Stimulated activated CD8-positive, alpha-beta memory T cell treated with anti-CD3 and anti-CD28 coated beads, Interleukin-7, amount 100 ng/mL, for 24 hours (primary cell): ENCODE results near the gene MAP3K2.
"Not testable (repeated sequence)": the region's sequence is repeated elsewhere in the genome, so short reads cannot be mapped to it uniquely, and the experiment has no call there.

Experiments
- DNase-seq: peaks from one replicate; pipeline ENCODE4 v3.0.0-alpha.2; 2020; ENCODE audit warnings: low read depth

Gene MAP3K2

DNA sequence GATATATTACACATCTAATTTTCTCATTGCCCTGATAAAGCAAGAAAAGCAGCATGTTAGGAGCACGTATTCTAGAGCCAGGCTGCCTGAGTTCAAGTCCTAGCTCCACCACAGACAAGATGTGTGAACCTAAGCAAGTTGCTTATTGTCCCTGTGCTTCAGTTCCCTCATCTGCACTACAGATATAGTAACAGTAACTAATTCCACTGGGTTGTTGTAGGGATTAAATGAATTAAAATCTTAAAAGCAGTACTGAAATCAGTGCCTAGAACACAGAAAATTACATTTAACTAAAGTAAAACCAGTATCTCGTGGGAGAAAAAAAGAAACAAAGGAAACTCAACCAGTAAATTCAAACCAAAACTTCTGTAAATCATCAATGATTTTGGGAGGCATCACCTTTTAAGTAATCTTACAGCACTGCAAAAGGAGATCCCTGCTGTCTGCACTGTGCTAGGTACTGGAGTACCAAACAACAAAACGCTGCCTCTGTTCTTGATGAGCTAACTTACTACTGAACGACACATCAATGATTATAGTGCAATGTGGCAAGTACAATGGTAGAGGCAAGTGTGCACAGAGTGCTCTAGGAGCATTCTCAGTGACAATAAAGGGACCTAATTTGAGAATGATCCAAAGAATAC lies 7.9 kb downstream of the MAP3K2 start:
- DNase-seq: no peak

DNA sequence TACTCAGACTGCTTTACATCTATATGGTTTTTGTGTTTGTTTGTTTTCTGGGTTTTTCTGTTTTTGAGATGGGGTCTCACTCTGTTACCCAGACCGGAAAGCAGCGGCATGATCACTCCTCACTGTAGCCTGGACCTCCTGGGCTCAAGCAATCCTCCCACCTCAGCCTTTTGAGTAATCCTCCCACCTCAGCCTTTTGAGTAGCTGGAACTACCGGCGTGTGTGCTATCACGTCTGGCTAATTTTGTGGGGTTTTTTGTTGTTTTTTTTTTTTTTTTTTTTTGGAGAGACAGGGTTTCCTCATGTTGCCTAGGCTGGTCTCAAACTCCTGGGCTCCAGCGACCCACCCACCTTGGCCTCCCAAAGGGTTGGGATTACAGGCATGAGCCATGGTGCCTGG lies 9.1 kb downstream of the MAP3K2 start:
- DNase-seq: no peak

DNA sequence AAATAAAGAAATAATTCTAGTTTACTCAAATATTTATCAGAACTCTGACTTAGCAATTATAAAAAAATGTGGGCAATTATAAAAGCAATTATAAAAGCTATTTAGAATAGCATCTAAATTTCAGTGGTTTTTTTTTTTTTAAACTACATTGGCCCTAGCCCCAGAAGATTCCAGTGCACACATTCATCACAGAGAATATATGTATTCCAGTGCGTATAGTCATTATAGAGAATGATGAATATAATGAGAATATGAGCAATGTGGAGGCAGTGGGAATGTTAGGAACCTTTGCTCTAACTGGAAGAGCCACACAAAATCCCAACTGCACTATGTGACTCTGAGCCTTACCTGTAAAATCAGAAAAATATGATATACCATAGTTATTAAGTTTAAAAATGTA lies 10.5 kb downstream of the MAP3K2 start:
- no peak for DNase-seq

DNA sequence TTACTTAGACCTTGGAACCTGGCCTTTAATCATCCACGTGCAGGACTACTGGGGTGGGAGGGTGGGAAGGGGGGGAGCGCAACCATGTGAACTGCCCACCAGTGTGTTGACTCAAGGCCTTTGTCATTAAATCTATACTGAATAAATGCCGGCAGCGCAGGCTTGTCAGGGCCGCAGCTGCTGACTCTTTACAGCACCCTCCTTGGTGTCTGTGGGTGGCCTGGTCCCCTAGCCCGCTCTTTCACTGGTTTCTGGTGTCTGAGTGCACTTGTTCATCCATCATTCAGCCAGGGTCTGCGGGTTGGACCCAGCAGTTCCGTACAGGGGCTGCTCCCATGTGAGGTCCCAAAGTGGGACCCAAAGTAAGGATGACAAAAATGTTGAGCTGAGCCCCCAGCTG lies 11.5 kb downstream of the MAP3K2 start:
- DNase-seq: no peak

DNA sequence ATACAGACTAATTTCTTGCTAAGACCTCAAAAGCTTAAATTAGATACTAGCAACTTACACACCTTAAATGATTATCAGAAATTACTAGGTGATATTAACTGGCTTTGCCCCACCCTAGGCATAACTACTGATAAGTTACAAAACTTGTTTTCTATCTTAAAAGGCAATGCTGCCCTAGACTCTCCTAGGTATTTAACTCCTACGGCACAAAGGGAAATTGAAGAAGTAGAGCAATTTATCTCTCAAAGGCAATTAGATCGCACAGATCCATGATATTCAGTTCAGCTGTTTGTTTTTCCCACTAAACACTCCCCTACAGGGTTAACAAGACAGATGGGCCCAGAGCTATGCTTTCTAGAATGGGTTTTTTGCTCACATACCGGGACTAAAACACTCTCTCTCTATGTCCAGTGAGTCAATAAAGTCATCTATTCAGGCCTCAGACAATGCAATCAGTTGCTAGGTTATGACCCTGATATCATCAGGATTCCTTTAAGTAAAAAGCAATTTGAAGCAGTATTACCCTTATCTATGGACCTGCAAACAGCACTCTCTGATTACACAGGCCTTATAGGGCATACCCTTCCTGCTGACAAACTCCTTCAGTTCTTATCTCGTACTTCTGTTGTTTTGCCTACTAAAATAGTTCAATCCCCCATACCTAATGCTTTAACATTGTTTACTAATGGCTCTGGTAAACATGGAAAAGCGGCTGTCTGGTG lies 14.3 kb downstream of the MAP3K2 start:
- no peak for DNase-seq

DNA sequence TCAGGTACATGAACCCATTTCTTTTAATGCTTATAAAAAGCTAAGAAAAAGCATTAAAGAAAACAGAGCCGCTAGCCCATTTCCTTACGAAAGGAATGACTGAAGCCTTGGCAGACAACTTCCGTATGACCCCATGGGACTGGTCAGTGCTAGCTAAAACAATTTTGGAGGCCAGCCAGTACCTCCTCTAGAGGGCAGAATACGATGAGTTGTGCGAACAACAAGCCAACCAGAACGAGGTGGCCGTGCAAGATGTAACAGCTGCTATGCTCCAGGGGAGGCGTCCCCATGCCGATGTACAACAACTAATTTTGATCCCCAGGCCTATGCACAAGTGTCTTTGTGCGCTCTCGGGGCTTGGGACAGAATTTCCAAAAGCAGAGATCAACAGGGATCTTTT lies 16.7 kb downstream of the MAP3K2 start:
- no peak for DNase-seq

DNA sequence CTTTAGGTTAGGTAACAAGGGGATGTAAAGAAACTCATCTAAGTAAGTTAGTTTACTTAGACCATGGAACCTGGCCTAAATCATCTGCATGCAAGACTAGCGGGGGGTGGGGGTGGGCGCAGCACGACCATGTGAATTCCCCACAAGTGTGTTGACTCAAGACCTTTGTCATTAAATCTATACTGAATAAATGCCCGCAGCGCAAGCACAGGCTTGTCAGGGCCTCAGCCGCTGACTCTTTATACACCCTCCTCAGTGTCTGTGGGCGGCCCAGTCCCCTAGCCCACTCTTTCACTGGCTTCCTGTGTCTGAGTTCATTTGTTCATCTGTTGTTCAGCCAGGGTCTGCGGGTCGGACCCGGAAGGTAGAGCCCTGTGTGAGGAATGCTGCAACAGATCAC lies 17.8 kb downstream of the MAP3K2 start:
- no peak for DNase-seq

DNA sequence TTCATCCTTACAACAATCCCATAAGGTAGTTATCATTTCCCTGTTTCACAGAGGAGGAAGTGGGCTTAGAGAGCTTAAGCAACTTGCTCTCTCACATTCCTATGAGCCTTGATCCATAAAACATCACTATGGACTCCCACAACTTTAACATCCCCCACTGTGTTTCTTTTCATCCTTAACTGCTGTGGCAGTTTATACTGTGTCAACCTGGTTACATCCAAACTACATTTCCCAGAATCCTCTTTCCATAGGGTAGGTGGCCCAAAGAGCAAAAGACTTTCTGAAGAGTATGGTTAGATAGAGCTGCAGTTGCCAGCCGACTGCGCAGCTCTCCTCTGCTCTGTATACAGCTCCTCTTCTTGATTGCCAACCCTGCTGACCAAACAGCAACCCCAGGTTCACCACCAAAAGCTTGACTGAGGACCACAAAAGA lies 22.5 kb downstream of the MAP3K2 start:
- no peak for DNase-seq

DNA sequence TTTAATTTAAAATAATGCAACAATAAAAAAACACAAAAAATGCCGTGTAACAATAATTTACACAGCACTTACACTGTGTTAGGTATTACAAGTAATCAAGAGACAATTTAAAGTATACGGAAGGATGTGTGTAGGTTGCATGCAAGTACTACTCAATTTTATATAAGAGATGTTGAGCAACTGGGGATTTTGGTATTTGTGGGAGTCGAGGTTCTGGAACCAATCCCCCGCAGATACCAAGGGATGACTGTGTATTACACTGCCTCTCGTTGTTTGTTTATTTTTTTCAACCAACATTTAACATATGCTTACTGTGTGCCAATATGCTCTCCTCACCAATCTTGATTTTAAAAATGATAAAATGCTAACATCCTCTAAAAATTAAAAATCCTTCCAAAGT lies 24.8 kb downstream of the MAP3K2 start:
- no peak for DNase-seq

DNA sequence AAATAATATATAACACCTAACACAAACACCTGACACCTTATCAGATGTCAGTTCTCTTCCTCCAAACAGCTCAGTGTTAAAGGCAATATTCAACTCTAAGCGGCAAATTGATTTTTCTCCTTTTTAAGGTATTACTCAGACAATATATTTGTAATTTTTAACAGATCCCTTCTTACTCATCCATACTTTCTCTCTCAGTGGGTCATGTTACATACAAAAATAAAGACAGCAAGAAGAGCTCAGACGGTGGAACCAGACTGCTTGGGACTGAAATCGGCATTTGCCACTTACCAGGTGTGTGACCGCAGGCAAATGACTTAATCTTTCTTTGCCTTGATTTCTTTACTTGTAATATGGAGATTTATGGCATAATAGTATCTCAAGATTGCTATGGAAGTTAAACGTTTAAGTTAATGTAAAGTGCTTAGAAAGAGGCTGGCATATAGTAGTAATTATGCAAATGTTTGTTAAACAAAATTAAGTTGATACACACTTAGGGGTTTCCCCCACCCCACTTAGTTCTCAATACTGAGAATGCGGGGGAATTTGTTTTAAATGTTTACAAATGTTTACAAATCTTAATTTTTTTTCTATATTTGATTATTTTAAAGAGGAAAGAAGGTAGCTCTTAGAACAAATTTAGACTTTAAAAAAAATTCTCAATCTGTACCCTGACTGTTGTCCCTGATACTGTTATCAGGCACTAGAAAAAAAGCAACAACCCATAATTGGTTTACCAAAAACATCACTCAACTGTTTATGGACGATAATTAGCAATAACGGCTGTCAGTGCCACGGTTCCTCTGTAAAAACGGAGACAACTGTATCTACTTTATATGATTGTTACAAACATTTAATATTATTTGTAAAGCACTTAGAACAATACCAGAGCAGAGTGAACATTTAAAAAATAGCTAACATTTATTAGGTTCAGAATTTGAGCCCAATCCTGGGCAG lies 25.6 kb downstream of the MAP3K2 start:
- no peak for DNase-seq

DNA sequence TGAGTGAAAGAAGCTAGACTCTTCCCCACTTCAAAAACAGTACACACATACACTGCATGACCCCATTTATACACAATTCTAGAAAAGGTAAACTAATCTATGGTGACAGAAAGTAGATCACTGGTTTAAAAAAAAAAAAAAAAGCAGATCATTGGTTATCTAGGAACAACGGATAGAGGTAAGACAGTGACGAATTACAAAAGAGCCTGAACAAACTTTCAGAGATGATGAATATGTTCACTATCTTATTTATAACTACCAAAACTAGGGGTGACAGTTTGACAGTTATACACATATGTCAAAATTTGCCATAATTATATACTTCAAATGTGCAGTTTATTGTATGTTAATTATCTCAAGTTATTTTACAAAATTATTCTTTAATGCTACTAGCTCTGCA lies 27.5 kb downstream of the MAP3K2 start:
- DNase-seq: no peak

DNA sequence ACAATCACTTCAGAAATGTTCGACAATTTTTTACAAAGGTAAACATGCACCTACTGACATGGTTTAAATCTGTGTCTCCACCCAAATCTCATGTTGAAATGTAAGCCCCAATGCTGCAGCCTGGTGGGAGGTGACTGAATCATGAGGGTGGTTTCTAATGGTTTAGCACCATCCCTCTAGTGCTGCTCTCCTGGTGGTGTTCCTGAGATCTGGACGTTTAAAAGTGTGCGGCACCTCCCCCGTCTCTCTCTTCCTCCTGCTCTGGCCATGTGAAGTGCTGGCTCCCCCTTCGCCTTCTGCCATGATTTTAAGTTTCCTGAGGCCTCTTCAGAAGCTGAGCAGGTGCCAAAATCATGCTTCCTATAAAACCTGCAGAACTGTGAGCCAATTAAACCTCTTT lies 28.3 kb downstream of the MAP3K2 start:
- no peak for DNase-seq

DNA sequence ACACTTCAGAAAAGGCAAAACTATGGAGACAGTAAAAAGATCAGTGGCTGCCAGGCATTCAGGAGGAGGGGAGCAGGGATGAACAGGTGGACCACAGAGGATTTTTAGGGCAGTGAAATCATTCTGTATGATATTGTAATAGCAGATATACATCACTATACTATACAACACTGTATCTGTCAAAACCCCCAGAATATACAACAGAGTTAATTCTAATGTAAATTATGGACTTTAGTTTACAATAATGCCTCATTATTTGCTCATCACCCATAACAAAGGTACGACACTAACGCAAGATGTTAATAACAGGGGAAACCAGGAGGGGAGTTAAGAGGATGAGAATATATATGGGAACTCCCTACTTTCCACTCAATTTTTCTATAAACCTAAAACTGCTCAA lies 28.8 kb downstream of the MAP3K2 start:
- no peak for DNase-seq

DNA sequence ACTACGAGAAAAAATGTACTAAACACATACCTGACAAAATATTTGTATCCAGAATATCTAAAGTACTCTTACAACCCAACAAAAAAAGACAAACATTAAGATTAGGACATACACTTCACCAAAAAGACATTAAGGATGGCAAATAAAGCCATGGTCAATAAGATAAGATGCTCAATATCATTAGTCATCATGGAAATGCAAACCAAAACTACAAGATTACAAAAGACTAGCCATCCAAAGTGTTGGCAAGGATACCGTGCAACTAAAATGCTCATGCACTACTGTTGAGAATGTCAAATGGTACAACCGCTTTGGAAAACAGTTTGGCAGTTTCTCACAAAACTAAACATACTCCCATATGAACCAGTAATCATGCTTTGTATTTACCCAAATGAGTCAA lies 29.7 kb downstream of the MAP3K2 start:
- no peak for DNase-seq

DNA sequence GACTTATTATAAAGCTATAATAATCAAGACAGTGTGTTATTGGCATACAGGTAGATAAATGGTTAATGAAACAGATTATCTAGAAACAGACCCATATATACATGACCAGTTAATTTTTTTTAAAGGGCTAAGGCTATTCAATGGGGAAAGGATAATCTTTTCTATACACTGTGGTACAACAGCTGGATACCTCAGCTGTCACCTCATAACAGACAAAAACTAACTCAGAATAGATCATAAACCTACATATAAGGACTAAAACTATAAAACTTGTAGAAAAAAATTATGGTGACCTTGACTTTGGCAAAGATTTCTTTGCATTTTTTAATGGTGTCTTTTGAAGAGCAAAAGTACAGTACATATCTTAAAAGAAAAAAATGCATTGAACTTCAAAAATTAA lies 30.2 kb downstream of the MAP3K2 start:
- DNase-seq: no peak

DNA sequence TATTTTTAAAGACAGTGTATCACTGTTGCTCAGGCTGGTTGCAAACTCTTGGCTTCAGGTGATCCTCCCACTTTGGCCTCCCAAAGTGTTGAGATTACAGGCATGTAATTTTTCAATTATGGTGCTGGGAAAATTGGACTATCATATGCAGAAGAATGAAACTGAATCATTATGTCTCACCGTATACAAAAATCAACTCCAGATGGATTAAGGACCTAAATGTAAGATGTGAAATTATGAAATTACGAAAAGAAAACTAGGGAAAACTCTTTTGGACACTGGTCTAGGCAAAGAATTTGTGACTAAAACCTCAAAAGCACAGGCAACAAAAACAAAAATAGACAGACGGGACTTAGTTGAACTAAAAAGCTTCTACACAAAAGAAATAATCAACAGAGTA lies 31.2 kb downstream of the MAP3K2 start:
- DNase-seq: no peak

DNA sequence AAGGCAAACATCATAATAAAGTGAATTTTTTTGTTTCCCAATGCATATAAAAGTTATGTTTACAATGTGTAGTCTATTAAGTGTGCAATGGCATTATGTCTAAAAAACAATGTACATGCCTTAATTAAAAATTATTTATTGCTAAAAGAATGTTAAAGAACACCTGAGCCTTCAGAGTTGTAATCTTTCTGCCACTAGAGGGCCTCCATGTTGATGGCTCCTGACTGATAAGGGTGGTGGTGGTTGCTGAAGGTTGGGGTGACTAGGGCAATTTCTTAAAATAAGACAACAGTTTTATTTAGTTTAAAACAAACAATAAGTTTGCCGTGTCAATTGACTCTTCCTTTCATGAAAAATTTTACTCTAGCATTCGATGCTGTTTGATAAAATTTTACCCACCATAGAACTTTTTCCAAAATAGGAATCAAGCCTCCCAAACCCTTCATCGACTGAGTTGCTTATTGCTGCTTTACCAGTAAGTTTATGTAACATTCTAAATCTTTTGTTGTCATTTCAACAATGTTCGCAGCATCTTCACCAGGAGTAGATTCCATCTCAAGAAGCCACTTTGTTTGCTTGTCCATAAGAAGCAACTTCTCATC lies 32.3 kb downstream of the MAP3K2 start:
- DNase-seq: no peak

DNA sequence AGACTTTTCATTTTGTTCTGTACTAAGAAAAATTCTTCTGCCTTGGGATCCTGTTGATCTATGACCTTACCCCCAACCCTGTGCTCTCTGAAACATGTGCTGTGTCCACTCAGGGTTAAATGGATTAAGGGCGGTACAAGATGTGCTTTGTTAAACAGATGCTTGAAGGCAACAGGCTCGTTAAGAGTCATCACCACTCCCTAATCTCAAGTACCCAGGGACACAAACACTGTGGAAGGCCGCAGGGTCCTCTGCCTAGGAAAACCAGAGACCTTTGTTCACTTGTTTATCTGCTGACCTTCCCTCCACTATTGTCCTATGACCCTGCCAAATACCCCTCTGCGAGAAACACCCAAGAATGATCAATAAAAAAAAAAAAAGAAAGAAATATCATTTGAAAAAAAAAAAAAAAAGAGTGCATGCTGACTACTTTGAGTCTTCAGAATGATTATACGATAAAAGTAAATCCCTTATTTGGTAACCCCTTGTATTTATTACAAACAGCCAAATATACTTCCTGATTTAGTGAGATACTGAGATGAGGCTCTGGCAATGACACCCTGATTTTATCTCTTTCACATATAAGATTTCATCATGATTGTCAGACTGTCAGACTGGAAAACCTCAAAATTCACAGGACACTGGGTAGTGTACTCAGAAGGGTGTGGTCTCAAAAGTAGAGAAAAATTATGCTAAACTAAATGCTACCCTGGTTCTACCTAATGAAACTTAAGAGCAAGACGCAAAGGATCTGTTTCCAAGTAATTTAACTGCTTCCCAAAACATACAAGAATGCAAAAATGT lies 33.7 kb downstream of the MAP3K2 start:
- DNase-seq: not testable (repeated sequence)

DNA sequence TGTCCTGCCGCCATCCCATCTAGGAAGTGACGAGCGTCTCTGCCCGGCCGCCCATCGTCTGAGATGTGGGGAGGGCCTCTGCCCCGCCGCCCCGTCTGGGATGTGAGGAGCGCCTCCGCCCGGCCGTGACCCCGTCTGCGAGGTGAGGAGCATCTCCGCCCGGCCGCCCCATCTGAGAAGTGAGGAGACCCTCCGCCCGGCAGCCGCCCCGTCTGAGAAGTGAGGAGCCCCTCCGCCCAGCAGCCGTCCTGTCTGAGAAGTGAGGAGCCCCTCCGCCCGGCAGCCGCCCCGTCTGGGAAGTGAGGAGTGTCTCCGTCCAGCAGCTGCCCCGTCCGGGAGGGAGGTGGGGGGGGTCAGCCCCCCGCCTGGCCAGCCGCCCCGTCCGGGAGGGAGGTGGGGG lies 34.6 kb downstream of the MAP3K2 start:
- DNase-seq: not testable (repeated sequence)

DNA sequence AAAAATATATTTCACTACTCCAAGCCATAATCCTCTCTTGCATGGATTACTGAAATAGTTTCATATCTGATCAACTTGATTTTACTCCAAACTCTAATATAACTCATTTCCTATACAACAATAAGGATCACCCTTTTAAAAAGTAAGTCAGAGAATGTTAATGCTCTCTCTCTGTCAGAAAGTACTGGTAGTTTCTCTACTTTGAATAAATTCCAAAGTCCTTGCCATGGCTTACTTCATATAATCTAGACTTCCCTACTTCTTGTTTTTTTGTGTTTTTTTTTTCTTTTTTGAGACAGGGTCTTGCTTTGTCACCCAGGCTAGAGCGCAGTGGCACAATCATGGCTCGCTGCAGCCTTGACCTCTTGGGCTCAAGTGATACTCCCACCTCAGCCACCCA lies 36.2 kb downstream of the MAP3K2 start:
- no peak for DNase-seq

DNA sequence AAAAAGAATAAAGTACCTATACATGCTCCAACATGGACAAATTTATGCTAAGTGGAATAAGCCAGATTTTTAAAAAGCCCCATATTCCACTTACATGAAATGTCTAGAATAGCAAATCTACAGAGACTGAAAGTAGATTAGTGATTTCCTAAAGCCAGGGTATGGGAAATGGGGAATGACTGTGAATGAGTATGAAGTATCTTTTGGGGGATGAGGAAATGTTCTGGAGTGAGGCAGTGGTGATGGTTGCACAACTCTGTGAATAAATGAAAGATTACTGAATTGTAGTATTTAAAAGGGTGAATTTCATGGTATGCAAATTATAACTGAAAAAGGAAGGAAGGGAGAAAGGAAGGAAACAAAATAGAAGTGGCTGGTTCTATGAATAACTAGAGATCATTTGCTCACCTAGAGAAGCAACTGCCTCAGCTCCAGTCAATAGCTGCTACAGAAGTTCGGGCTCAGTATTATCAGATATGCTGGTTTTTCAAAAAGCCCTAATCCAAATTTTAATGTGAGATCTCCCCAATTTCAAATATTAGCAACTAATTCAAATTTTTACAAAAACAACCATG lies 39.3 kb downstream of the MAP3K2 start:
- DNase-seq: no peak
